Lower lobe of right lung (tissue), 2 donors: ENCODE measurements around the gene NUDT8. TPM values are rescaled to one million over a fixed set of nuclear protein-coding genes. Genes with fewer than 3 reads are reported as not detected.

Experiments
- ATAC-seq, 2 donors: fragments of 200-7000 bp; cut with Tn5 transposase; one replicate each; pipeline ENCODE4 v1.9.1; 2020 to 2022; ENCODE audit warnings: mild to moderate bottlenecking in 2 of 2, moderate library complexity in 2 of 2
- DNase-seq: peaks from one replicate; pipeline ENCODE4 v3.0.0-alpha.2; 2020
- H3K27ac ChIP-seq: fragments of 200-600 bp; one replicate; pipeline ENCODE4 v1.8.0; 2022
- H3K27me3 ChIP-seq: fragments of 200-600 bp; one replicate; pipeline ENCODE4 v1.8.0; 2022; ENCODE audit warnings: low read depth
- H3K36me3 ChIP-seq: fragments of 200-600 bp; one replicate; pipeline ENCODE4 v1.8.0; 2022; ENCODE audit warnings: mild to moderate bottlenecking
- H3K4me1 ChIP-seq: fragments of 200-600 bp; one replicate; pipeline ENCODE4 v1.8.0; 2022
- H3K4me3 ChIP-seq: fragments of 200-600 bp; one replicate; pipeline ENCODE4 v1.8.0; 2022; ENCODE audit warnings: mild to moderate bottlenecking
- H3K9me3 ChIP-seq: fragments of 200-600 bp; one replicate; pipeline ENCODE4 v1.8.0; 2022
- CTCF ChIP-seq: fragments of 200-600 bp; IDR thresholded peaks from one replicate; pipeline ENCODE4 v1.8.0; 2022; ENCODE audit warnings: antibody characterized with exemption, mild to moderate bottlenecking
- intact Hi-C: fragments of 100-400 bp; cut with DNase I; formaldehyde crosslinking; loops from one replicate; pipeline ENCODE4 v1.11.0; 2022
- total RNA-seq: library from RNA; stranded (reverse); fragmentation: NEBNext Ultra II Directional; extraction: Animal tissue kit (Norgen Biotek cat#: 25700); gene quantifications from one replicate; pipeline ENCODE4 v1.2.1, GENCODE V29; 2021
- donor health status: DM: no; HTN: yes; CAD: no; lungs with severe emphysema.

NUDT8 gene
- total RNA-seq, 1 donor from 2014 or later: 8.8 TPM

GRCh38 chr11:67649634-67650510 lies 20.1 kb upstream of the NUDT8 start:
- Histone ChIP-seq H3K4me3 (peak overlapping the region; percentile 56), H3K27me3 (peaks cover 21% of the 10 kb centered on the region), H3K27ac (peak overlapping the region; percentile 57), H3K9me3 (no peaks in the 10 kb centered on the region), H3K36me3 (no peaks in the 10 kb centered on the region), H3K4me1 (no peaks in the 10 kb centered on the region)
- intact Hi-C loops: no loop called here
- DNase-seq (no peak), ATAC-seq (peak in 1 of 2 donors; percentile 15)
- no peak for TF ChIP-seq CTCF

- H3K9me3 ChIP-seq: no peaks in the 10 kb centered on the region
- H3K27me3 ChIP-seq: peaks cover 21% of the 10 kb centered on the region
- ATAC-seq: no peak
- no peak for TF ChIP-seq CTCF
- H3K27ac ChIP-seq: no peak overlapping the region
- H3K4me3 ChIP-seq: no peak overlapping the region
- intact Hi-C loops: no loop called here
- no peaks in the 10 kb centered on the region for H3K4me1 ChIP-seq
- H3K36me3 ChIP-seq: no peaks in the 10 kb centered on the region
- DNase-seq: no peak
These were observed 19.3 kb upstream of the NUDT8 start for GRCh38 chr11:67648796-67649613.

DNA sequence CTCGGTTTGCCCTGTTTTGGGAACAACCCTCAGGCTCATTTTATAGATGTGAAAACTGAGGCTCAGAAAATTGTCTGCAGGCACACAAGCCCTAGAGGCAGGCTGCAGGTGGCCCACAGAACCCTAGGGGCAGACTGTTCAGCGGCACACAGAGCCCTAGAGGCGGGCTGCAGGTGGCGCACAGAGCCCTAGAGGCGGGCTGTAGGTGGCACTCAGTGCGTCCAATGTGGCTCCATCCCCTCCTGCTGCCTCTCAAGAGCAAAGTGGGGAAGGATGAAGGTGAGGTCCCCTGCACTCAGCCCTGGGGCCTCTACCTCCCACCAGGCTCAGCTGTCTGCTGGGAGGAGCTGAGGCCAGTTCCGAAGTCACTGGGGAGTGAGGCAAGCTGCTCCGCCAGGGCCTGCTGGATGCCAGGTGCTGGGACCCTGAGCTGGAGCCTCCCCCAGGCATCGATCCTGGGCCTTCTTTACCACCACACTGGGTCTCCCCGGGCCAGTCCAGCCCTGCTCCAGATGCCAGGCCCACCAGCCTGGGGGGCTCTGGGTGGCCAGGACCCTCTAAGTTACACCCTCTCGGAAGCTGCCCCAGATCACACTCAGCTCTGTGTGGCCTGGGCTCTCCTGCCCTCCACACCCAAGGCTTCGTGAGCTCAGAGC lies 18.5 kb upstream of the NUDT8 start:
- Histone ChIP-seq H3K36me3 (no peaks in the 10 kb centered on the region), H3K9me3 (no peaks in the 10 kb centered on the region), H3K4me3 (no peak overlapping the region), H3K27me3 (peaks cover 21% of the 10 kb centered on the region), H3K4me1 (no peaks in the 10 kb centered on the region), H3K27ac (no peak overlapping the region)
- DNase-seq (no peak), ATAC-seq (peak; percentile 35 to 50)
- no peak for TF ChIP-seq CTCF
- intact Hi-C loops: no loop called here

DNA sequence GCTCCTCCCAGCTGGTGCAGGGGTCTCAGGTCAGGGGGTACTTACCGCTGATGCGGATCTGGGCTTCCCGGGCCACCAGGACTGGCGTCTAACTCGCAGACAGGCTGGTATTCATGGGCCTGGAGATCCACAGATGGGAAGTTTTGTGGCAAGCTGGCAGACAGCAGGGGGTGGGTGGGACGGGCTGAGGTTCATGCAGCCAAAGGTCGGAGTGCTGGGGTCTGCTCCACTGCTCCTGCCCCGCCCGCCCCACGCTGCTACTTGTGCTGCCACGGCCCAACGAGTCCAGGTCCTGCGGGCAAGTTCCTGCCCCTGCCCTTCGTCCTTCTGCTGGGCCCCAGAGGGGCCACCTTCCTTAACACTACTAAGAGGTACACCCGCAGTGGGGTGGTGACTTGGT lies 17.7 kb upstream of the NUDT8 start:
- H3K4me3 ChIP-seq: no peak overlapping the region
- no peaks in the 10 kb centered on the region for H3K9me3 ChIP-seq
- H3K27ac ChIP-seq: no peak overlapping the region
- H3K36me3 ChIP-seq: no peaks in the 10 kb centered on the region
- intact Hi-C loops: no loop called here
- peaks cover 21% of the 10 kb centered on the region for H3K27me3 ChIP-seq
- ATAC-seq (no peak), DNase-seq (no peak)
- no peak for TF ChIP-seq CTCF
- no peaks in the 10 kb centered on the region for H3K4me1 ChIP-seq

- Histone ChIP-seq H3K27me3 (peaks cover 21% of the 10 kb centered on the region), H3K4me1 (no peaks in the 10 kb centered on the region), H3K27ac (no peak overlapping the region), H3K9me3 (no peaks in the 10 kb centered on the region), H3K4me3 (no peak overlapping the region), H3K36me3 (no peaks in the 10 kb centered on the region)
- DNase-seq (peak; percentile 45), ATAC-seq (no peak)
- intact Hi-C loops: no loop called here
- no peak for TF ChIP-seq CTCF
These were observed 17.0 kb upstream of the NUDT8 start for GRCh38 chr11:67646535-67647336.
